Right atrium auricular region (tissue), 2 donors: ENCODE results near the gene USH2A. TPM values are rescaled to one million over a fixed set of nuclear protein-coding genes. Genes with fewer than 3 reads are reported as not detected.

Source experiments
- DNase-seq: peaks from one replicate; pipeline ENCODE4 v3.0.0-alpha.2; 2019; ENCODE audit warnings: low spot score
- H3K27ac ChIP-seq, 2 donors: fragments of 200-600 bp; sonication (generic); 1 replicate in 1 of 2; 2 replicates in 1 of 2; pipeline ENCODE4 v1.5.1; 2016 to 2019
- H3K27me3 ChIP-seq, 2 donors: fragments of 200-600 bp; sonication (generic); one replicate each; pipeline versions ENCODE4 v1.5.1 to v1.6.0; 2017 to 2019
- H3K36me3 ChIP-seq: fragments of 200-600 bp; sonication (generic); one replicate; pipeline ENCODE4 v1.5.1; 2016
- H3K4me1 ChIP-seq, 2 donors: fragments of 200-600 bp; sonication (generic); one replicate each; pipeline versions ENCODE4 v1.5.1 to v1.6.0; 2017 to 2019
- H3K4me3 ChIP-seq, 2 donors: fragments of 200-600 bp; sonication (generic); 1 replicate in 1 of 2; 2 replicates in 1 of 2; pipeline ENCODE4 v1.5.1; 2017 to 2019; ENCODE audit warnings: mild to moderate bottlenecking in 1 of 2, moderate library complexity in 1 of 2
- H3K9me3 ChIP-seq, 2 donors: fragments of 200-600 bp; sonication (generic); one replicate each; pipeline ENCODE4 v1.5.1; 2019
- total RNA-seq, 2 donors: library from RNA; depleted of rRNA; stranded (reverse); fragments of >200 nt; gene quantifications; one replicate each; pipeline ENCODE4 v1.1.0, GENCODE V29; 2016
- TF ChIP-seq, protein P1 (sequence below), 2 donors: fragments of 200-600 bp; sonication (generic); IDR thresholded peaks; one replicate each; pipeline ENCODE4 v1.5.1; 2019; ENCODE audit warnings: antibody characterized with exemption in 2 of 2

Gene USH2A, protein sequence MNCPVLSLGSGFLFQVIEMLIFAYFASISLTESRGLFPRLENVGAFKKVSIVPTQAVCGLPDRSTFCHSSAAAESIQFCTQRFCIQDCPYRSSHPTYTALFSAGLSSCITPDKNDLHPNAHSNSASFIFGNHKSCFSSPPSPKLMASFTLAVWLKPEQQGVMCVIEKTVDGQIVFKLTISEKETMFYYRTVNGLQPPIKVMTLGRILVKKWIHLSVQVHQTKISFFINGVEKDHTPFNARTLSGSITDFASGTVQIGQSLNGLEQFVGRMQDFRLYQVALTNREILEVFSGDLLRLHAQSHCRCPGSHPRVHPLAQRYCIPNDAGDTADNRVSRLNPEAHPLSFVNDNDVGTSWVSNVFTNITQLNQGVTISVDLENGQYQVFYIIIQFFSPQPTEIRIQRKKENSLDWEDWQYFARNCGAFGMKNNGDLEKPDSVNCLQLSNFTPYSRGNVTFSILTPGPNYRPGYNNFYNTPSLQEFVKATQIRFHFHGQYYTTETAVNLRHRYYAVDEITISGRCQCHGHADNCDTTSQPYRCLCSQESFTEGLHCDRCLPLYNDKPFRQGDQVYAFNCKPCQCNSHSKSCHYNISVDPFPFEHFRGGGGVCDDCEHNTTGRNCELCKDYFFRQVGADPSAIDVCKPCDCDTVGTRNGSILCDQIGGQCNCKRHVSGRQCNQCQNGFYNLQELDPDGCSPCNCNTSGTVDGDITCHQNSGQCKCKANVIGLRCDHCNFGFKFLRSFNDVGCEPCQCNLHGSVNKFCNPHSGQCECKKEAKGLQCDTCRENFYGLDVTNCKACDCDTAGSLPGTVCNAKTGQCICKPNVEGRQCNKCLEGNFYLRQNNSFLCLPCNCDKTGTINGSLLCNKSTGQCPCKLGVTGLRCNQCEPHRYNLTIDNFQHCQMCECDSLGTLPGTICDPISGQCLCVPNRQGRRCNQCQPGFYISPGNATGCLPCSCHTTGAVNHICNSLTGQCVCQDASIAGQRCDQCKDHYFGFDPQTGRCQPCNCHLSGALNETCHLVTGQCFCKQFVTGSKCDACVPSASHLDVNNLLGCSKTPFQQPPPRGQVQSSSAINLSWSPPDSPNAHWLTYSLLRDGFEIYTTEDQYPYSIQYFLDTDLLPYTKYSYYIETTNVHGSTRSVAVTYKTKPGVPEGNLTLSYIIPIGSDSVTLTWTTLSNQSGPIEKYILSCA (N-terminal part only)
- total RNA-seq: 1 to 10 TPM; 2.4 to 5.6 TPM

DNA sequence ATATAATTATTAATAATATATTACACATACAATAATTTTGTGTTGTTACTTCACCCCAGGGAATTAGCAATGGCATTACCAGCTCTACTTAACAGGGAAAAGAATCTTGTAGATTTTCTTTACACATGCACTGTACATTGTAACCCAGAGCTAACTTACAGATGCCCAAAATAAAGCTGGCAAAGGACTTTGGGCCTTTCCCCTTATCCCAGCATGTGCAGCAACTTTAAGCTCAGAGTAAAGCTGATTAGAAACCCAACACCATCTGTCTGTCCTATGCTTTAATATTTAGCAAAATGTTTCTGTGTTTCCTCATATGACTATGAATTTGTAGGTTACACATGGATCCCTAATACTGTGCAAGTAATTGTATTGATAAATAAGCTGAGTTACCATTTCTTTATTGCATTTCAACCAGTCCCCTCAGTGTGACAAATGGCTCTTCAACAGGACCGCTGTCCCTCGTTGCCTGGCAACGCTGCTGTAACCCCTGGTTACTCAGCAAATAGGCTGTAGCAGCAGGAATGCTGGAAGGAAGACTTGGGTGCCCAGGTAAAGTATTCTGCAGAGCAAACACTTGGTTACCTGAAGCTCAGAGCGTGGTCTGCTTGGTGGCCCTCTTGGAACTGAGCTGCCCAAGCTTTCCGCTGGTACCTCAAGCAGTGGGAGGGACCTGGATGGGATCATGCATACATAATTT is at the start of gene USH2A:
Gene USH2A (minus strand): TSS at position 628 of the 700 bp plus-strand sequence. CDS start 1,112 bp downstream, outside the sequence.
- H3K4me3 ChIP-seq: no peak within 1 kb of the TSS
- no peak for DNase-seq
- TF ChIP-seq, protein P1, sequence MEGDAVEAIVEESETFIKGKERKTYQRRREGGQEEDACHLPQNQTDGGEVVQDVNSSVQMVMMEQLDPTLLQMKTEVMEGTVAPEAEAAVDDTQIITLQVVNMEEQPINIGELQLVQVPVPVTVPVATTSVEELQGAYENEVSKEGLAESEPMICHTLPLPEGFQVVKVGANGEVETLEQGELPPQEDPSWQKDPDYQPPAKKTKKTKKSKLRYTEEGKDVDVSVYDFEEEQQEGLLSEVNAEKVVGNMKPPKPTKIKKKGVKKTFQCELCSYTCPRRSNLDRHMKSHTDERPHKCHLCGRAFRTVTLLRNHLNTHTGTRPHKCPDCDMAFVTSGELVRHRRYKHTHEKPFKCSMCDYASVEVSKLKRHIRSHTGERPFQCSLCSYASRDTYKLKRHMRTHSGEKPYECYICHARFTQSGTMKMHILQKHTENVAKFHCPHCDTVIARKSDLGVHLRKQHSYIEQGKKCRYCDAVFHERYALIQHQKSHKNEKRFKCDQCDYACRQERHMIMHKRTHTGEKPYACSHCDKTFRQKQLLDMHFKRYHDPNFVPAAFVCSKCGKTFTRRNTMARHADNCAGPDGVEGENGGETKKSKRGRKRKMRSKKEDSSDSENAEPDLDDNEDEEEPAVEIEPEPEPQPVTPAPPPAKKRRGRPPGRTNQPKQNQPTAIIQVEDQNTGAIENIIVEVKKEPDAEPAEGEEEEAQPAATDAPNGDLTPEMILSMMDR (IDR thresholded peaks at IDR 0.05): no peak
- no peak within 1 kb of the TSS for H3K27ac ChIP-seq
- no peaks in the 10 kb centered on the region for H3K4me1 ChIP-seq
- no peaks in the 10 kb centered on the region for H3K27me3 ChIP-seq
- H3K36me3 ChIP-seq: no peaks in the 10 kb centered on the region
- no peaks in the 10 kb centered on the region for H3K9me3 ChIP-seq

DNA sequence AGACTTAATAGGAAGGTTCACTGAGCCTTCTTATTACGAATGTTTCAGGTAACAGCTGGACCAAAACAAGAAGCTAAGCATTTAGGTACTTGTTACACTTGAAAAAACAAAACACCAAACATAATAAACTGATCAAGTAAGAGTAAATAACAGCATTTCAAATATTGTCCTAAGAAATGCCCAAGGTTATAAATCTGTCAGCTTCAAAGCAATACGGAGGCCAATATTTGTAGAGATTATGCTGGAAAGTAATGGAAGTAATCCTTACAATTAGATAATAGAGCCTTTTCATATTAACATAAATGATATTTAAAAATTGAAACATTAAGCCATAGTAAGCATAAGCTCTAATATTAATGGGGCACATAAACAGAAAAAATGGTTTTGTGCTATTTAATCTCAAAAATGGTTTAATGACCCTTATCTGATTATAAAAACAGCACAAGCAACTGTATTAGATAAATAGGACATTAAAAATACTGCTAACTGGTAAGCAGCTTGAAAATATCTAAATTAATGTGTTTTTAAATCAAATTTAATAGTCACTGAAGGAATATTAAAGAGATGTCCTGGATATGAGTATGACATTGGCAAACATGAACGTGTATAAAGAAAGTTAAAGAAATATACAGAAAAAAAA is 43.0 kb upstream of the USH2A start:
- TF ChIP-seq, protein P1 (IDR thresholded peaks at IDR 0.05): no peak
- DNase-seq: no peak
- H3K4me3 ChIP-seq: no peak overlapping the region
- no peaks in the 10 kb centered on the region for H3K4me1 ChIP-seq
- H3K27me3 ChIP-seq: no peaks in the 10 kb centered on the region
- no peaks in the 10 kb centered on the region for H3K36me3 ChIP-seq
- H3K27ac ChIP-seq: no peak overlapping the region
- H3K9me3 ChIP-seq: no peaks in the 10 kb centered on the region

DNA sequence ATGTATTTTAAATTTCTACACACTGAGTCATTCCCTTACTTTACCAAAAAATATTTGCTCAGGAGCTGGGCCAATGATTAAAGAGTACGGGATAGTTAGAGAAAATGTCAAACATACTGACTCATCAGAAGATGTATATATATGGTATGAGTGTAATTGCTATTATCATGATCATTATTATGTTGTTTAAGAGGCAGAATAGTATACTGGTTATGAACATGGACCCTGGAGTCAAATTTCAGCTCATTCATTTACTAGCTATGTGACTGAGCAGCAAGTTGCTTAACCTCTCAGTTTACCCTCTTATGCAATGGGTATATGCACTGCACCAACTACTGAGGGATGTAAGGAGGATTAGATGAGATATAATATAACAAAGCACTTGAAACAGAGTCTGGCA is 41.2 kb upstream of the USH2A start:
- no peaks in the 10 kb centered on the region for H3K36me3 ChIP-seq
- H3K4me3 ChIP-seq: no peak overlapping the region

DNA sequence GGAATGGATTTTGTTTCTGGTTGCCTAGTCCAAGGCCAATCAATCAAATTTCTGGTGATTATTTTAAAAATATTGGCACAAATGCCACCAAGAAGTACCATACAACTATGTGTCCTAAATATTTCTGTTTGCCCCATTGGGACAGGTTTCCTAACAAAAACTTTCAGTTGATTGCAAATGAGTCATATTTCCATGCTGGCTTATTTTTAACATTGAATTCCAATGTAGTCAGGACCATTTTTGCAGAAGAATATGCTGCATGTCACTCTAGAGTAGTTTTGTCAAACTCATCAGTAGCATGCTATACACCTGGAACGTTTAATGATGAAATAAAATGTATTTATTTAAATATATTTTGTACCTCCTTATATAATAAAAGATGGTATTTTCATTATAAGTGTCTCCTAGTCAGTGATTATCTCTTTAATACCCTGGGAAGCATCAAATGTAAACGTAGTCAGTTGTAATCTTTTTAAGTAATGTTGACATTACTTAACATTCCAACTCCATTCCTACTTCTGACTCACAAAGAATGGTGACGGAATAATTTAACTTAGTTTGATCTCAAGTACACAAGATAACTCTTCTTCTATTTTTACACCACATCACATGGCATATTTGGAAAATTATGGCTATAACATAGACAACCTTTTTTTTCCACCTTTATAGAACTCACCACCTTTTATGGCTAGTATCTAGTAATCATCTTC is 39.0 kb upstream of the USH2A start:
- Histone ChIP-seq H3K4me3 (no peak overlapping the region), H3K36me3 (no peaks in the 10 kb centered on the region), H3K27me3 (no peaks in the 10 kb centered on the region), H3K27ac (no peak overlapping the region), H3K9me3 (no peaks in the 10 kb centered on the region), H3K4me1 (no peaks in the 10 kb centered on the region)
- TF ChIP-seq, protein P1 (IDR thresholded peaks at IDR 0.05): no peak
- no peak for DNase-seq

More for the DNA sequence above, 41.2 kb upstream of the USH2A start:
- DNase-seq: no peak
- no peaks in the 10 kb centered on the region for H3K27me3 ChIP-seq
- TF ChIP-seq, protein P1 (IDR thresholded peaks at IDR 0.05): no peak
- no peak overlapping the region for H3K27ac ChIP-seq
- no peaks in the 10 kb centered on the region for H3K4me1 ChIP-seq
- no peaks in the 10 kb centered on the region for H3K9me3 ChIP-seq
